ENCODE measurements around the gene SLC25A20. TPM values are rescaled to one million over a fixed set of nuclear protein-coding genes. Genes with fewer than 3 reads are reported as not detected.

The SLC25A20 gene
- total and polyA plus RNA-seq, 2 of the 4 experiments (the other 2 are of a cell fraction), result 23.8 to 27.1 TPM

GRCh38 chr3:48877671-48878070 lies 21.0 kb downstream of the SLC25A20 start:
- Histone ChIP-seq H3K4ac (ENCODE audit: low read depth, low read length) (no peak overlapping the region), H2BK120ac (ENCODE audit: low read depth, low read length) (no peak overlapping the region), H3K36me3 (ENCODE audit: control insufficient read depth, insufficient read depth, low read length) (peaks cover 1% of the 10 kb centered on the region; the same call in 1 of the 2 replicates), H3K18ac (ENCODE audit: low read depth, low read length) (no peak overlapping the region), H2BK5ac (ENCODE audit: low read depth, low read length, poor library complexity, severe bottlenecking) (no peak overlapping the region), H3K23ac (ENCODE audit: low read depth, low read length) (no peak overlapping the region), H3K4me3 (ENCODE audit: insufficient read depth, low read depth, low read length) (no peak overlapping the region), H3K27me3 (ENCODE audit: control insufficient read depth, insufficient read depth, low read length) (no peaks in the 10 kb centered on the region), H2AK9ac (replicated peaks; ENCODE audit: low read depth, low read length, poor library complexity) (no peak overlapping the region), H2BK15ac (ENCODE audit: low read depth, low read length) (no peak overlapping the region), H4K8ac (ENCODE audit: low read depth in 2 of 2, low read length in 2 of 2) (no peak overlapping the region), H3K79me1 (ENCODE audit: low read depth in 1 of 2, low read length in 2 of 2) (no peaks in the 10 kb centered on the region; a peak in 1 of 4 replicates), H4K5ac (ENCODE audit: low read depth, low read length) (no peak overlapping the region), H3K4me2 (ENCODE audit: low read depth, low read length) (no peak overlapping the region), H4K20me1 (ENCODE audit: insufficient read depth, low read length) (no peaks in the 10 kb centered on the region; the same call in 1 of the 2 replicates), H4K91ac (ENCODE audit: insufficient read depth, low read depth, low read length) (no peak overlapping the region), H2AK5ac (ENCODE audit: low read depth, low read length) (no peak overlapping the region), H3K9ac (ENCODE audit: low read depth, low read length) (no peak overlapping the region), H3K9me1 (ENCODE audit: insufficient read depth, low read length) (peaks cover 3% of the 10 kb centered on the region; the same call in 1 of the 2 replicates), H2AFZ (replicated peaks; ENCODE audit: low read length, poor library complexity) (no peak overlapping the region), H2BK20ac (ENCODE audit: low read depth, low read length) (no peak overlapping the region), H3K56ac (ENCODE audit: extremely low read depth, insufficient read depth, low read length) (no peak overlapping the region), H3K4me1 (ENCODE audit: control insufficient read depth, insufficient read depth, low read length) (no peaks in the 10 kb centered on the region), H3K14ac (replicated peaks; ENCODE audit: low read depth, low read length) (no peak overlapping the region), H3K27ac (ENCODE audit: insufficient read depth, low read length) (no peak overlapping the region), H3K9me3 (ENCODE audit: control insufficient read depth, insufficient read depth, low read length) (no peaks in the 10 kb centered on the region)
- ATAC-seq (ENCODE audit: low read depth) (no peak), DNase-seq (peak; percentile 36)
- ChIA-PET CTCF (no interaction called here), POLR2A (ENCODE audit: unreplicated experiment) (no interaction called here)
- intact Hi-C loops (cut with micrococcal nuclease), result no loop called here
- in situ Hi-C loops (cut with MboI; ENCODE audit: low sequenced_read_pairs), result no loop called here
- no TSS peak for BruUV-seq (replicated peaks)
- no CpG with 5 or more reads among the region's 8 CpGs for WGBS, 2 experiments (ENCODE audit: extremely low coverage in 2 of 2, insufficient read length in 1 of 2)
- TF ChIP-seq SMC3 (IDR thresholded peaks at IDR 0.05; ENCODE audit: low read depth, low read length), result no peak
- no peak for TF ChIP-seq FOS (IDR thresholded peaks at IDR 0.05; ENCODE audit: low read depth, low read length)
- TF ChIP-seq ELK1 (IDR thresholded peaks at IDR 0.05; ENCODE audit: borderline replicate concordance, low read depth, low read length), result no peak
- no peak for TF ChIP-seq CHD1 (IDR thresholded peaks at IDR 0.05; ENCODE audit: low read depth, low read length)
- no peak for TF ChIP-seq BHLHE40 (IDR thresholded peaks at IDR 0.05; ENCODE audit: low read depth, low read length)
- TF ChIP-seq RCOR1 (IDR thresholded peaks at IDR 0.05; ENCODE audit: insufficient replicate concordance, low read length), result no peak
- no peak for TF ChIP-seq POLR2A (IDR thresholded peaks at IDR 0.05; ENCODE audit: low read depth, low read length)
- no peak for TF ChIP-seq RAD21 (IDR thresholded peaks at IDR 0.05; ENCODE audit: low read length)
- no peak for TF ChIP-seq NFE2L2 (IDR thresholded peaks at IDR 0.05; ENCODE audit: low read depth, low read length)
- TF ChIP-seq MAZ (IDR thresholded peaks at IDR 0.05; ENCODE audit: borderline replicate concordance, low read depth, low read length), result no peak
- no peak for TF ChIP-seq MXI1 (IDR thresholded peaks at IDR 0.05; ENCODE audit: borderline replicate concordance, low read depth, low read length)
- dilution Hi-C loops (cut with HindIII; ENCODE audit: low sequenced_read_pairs, unreplicated experiment), result no loop called here
